ENCODE measurements around the gene CADM2. TPM values are rescaled to one million over a fixed set of nuclear protein-coding genes. Genes with fewer than 3 reads are reported as not detected.

CADM2 gene
- total RNA-seq, 1 experiment from 2014 or later: 1.3 TPM

GRCh38 chr3:85667744-85668143 lies 709.0 kb downstream of the CADM2 start:
- intact Hi-C loops (cut with micrococcal nuclease; ENCODE audit: unreplicated experiment): no loop called here
- H3K4me1 Mint-ChIP-seq (ENCODE audit: low read depth, unreplicated experiment): peaks cover 10% of the 10 kb centered on the region
- BruUV-seq (replicated peaks): no TSS peak
- no peak for DNase-seq
- H3K36me3 Mint-ChIP-seq (ENCODE audit: insufficient read depth, unreplicated experiment): no peaks in the 10 kb centered on the region
- H3K27ac Mint-ChIP-seq (ENCODE audit: unreplicated experiment): no peak overlapping the region
- no peaks in the 10 kb centered on the region for H3K27me3 Mint-ChIP-seq (ENCODE audit: unreplicated experiment)
- CTCF ChIA-PET: no interaction called here
- H3K9me3 Mint-ChIP-seq (ENCODE audit: low read depth, unreplicated experiment): no peaks in the 10 kb centered on the region
- H3K4me3 Mint-ChIP-seq (ENCODE audit: low read depth, unreplicated experiment): no peak overlapping the region
- no peak for TF ChIP-seq CTCF (IDR thresholded peaks at IDR 0.05; ENCODE audit: unreplicated experiment)

- H3K27ac Mint-ChIP-seq (ENCODE audit: unreplicated experiment): no peak overlapping the region
- no peaks in the 10 kb centered on the region for H3K9me3 Mint-ChIP-seq (ENCODE audit: low read depth, unreplicated experiment)
- no TSS peak for BruUV-seq (replicated peaks)
- CTCF ChIA-PET: no interaction called here
- no peak for DNase-seq
- intact Hi-C loops (cut with micrococcal nuclease; ENCODE audit: unreplicated experiment): no loop called here
- no peaks in the 10 kb centered on the region for H3K27me3 Mint-ChIP-seq (ENCODE audit: unreplicated experiment)
- no peak for TF ChIP-seq CTCF (IDR thresholded peaks at IDR 0.05; ENCODE audit: unreplicated experiment)
- H3K36me3 Mint-ChIP-seq (ENCODE audit: insufficient read depth, unreplicated experiment): no peaks in the 10 kb centered on the region
- peaks cover 18% of the 10 kb centered on the region for H3K4me1 Mint-ChIP-seq (ENCODE audit: low read depth, unreplicated experiment)
- no peak overlapping the region for H3K4me3 Mint-ChIP-seq (ENCODE audit: low read depth, unreplicated experiment)
These were observed 711.9 kb downstream of the CADM2 start for GRCh38 chr3:85670634-85671205.

- CTCF ChIA-PET: no interaction called here
- Mint-ChIP-seq H3K4me1 (ENCODE audit: low read depth, unreplicated experiment) (peaks cover 18% of the 10 kb centered on the region), H3K27me3 (ENCODE audit: unreplicated experiment) (no peaks in the 10 kb centered on the region), H3K4me3 (ENCODE audit: low read depth, unreplicated experiment) (no peak overlapping the region), H3K36me3 (ENCODE audit: insufficient read depth, unreplicated experiment) (no peaks in the 10 kb centered on the region), H3K9me3 (ENCODE audit: low read depth, unreplicated experiment) (no peaks in the 10 kb centered on the region), H3K27ac (ENCODE audit: unreplicated experiment) (no peak overlapping the region)
- intact Hi-C loops (cut with micrococcal nuclease; ENCODE audit: unreplicated experiment): no loop called here
- BruUV-seq (replicated peaks): no TSS peak
- no peak for DNase-seq
- TF ChIP-seq CTCF (IDR thresholded peaks at IDR 0.05; ENCODE audit: unreplicated experiment): no peak
These were observed 714.0 kb downstream of the CADM2 start for GRCh38 chr3:85672761-85673160.

- Mint-ChIP-seq H3K36me3 (ENCODE audit: insufficient read depth, unreplicated experiment) (no peaks in the 10 kb centered on the region), H3K4me3 (ENCODE audit: low read depth, unreplicated experiment) (no peak overlapping the region), H3K9me3 (ENCODE audit: low read depth, unreplicated experiment) (no peaks in the 10 kb centered on the region), H3K27ac (ENCODE audit: unreplicated experiment) (no peak overlapping the region), H3K27me3 (ENCODE audit: unreplicated experiment) (no peaks in the 10 kb centered on the region), H3K4me1 (ENCODE audit: low read depth, unreplicated experiment) (peaks cover 9% of the 10 kb centered on the region)
- CTCF ChIA-PET: no interaction called here
- no peak for TF ChIP-seq CTCF (IDR thresholded peaks at IDR 0.05; ENCODE audit: unreplicated experiment)
- BruUV-seq (replicated peaks): no TSS peak
- intact Hi-C loops (cut with micrococcal nuclease; ENCODE audit: unreplicated experiment): no loop called here
- no peak for DNase-seq
These were observed 719.9 kb downstream of the CADM2 start for GRCh38 chr3:85678713-85679112.

Measured in Calu3 (cell line).